ENCODE measurements around the gene ANKRD11.
"Not testable (repeated sequence)": the region's sequence is repeated elsewhere in the genome, so short reads cannot be mapped to it uniquely, and the experiment has no call there.

Gene ANKRD11

DNA sequence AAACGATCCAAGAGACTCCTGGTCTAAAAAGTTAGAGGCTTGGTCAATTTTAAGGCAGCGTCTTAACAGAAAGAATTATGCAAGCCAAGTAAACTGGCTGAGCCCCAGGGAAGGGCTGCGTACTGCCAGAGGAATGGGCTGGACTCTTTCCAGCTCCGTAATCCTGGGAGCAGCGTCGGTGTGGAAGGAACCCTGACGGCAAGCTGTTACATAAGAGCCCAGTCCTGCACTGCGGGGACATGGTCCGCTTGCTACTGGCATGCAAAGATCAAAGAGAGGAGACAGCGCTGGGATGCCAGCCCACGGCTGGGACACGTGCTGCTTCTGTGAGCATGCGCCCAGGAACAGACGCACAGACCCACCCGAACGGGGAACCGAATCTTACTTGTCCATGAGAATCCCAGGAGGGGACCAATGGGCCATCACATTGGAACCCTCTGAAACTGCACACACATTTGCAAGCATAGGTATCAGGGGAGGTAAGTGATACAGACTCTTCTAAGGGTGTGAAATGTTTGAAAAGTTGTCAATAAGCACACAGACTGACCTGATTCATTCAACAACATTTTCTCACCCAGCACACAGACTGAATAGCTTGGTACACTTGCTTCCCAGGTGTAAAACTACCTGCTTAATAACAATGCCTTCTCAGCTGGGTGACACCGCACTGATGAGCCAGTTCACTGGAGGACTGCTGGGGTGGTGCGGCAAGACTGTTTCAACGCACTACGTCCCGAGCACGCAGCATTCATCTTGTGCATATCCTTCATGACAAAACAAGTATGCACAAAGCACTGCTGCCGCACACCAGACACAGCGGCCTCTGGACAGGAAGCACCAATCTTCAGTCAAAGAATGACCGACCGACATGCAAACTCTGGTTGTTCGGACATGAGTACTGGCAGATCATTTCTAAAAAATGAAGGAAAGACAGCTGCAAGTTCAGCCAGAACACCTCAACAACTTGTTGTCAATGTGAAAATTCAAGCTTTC is 94.9 kb downstream of the ANKRD11 start:
- TF ChIP-seq, protein P1, sequence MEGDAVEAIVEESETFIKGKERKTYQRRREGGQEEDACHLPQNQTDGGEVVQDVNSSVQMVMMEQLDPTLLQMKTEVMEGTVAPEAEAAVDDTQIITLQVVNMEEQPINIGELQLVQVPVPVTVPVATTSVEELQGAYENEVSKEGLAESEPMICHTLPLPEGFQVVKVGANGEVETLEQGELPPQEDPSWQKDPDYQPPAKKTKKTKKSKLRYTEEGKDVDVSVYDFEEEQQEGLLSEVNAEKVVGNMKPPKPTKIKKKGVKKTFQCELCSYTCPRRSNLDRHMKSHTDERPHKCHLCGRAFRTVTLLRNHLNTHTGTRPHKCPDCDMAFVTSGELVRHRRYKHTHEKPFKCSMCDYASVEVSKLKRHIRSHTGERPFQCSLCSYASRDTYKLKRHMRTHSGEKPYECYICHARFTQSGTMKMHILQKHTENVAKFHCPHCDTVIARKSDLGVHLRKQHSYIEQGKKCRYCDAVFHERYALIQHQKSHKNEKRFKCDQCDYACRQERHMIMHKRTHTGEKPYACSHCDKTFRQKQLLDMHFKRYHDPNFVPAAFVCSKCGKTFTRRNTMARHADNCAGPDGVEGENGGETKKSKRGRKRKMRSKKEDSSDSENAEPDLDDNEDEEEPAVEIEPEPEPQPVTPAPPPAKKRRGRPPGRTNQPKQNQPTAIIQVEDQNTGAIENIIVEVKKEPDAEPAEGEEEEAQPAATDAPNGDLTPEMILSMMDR (IDR thresholded peaks at IDR 0.05; ENCODE audit: insufficient read depth, low read length, poor library complexity, severe bottlenecking), result no peak
- TF ChIP-seq EZH2phosphoT487 (conservative IDR thresholded peaks at IDR 0.05; ENCODE audit: low read length), result no peak
- Histone ChIP-seq H2AFZ (ENCODE audit: low read depth, low read length, severe bottlenecking) (no peak overlapping the region), H3K9me3 (ENCODE audit: insufficient read depth, low read length) (no peaks in the 10 kb centered on the region), H3K4me3 (ENCODE audit: insufficient read depth, low read length, poor library complexity, severe bottlenecking) (no peak overlapping the region), H4K20me1 (ENCODE audit: low read depth, low read length) (peaks cover 4% of the 10 kb centered on the region; the same call in 1 of the 2 replicates), H3K27me3 (ENCODE audit: low read length) (no peaks in the 10 kb centered on the region), H3K9ac (ENCODE audit: low read length) (no peak overlapping the region), H3F3A (ENCODE audit: insufficient read depth) (0 out of 2 replicates have a peak, but pooled peaks cover 4% of the 10 kb centered on the region), H3K27ac (ENCODE audit: low read depth, low read length) (no peak overlapping the region), H3K4me2 (ENCODE audit: low read depth, low read length, poor library complexity, severe bottlenecking) (no peak overlapping the region), H3K9me2 (replicated peaks; ENCODE audit: insufficient read depth, low read length) (no peaks in the 10 kb centered on the region), H3K36me3 (ENCODE audit: low read length) (no peaks in the 10 kb centered on the region), H3K79me2 (ENCODE audit: insufficient read depth, low read length) (peaks cover 90% of the 10 kb centered on the region)

DNA sequence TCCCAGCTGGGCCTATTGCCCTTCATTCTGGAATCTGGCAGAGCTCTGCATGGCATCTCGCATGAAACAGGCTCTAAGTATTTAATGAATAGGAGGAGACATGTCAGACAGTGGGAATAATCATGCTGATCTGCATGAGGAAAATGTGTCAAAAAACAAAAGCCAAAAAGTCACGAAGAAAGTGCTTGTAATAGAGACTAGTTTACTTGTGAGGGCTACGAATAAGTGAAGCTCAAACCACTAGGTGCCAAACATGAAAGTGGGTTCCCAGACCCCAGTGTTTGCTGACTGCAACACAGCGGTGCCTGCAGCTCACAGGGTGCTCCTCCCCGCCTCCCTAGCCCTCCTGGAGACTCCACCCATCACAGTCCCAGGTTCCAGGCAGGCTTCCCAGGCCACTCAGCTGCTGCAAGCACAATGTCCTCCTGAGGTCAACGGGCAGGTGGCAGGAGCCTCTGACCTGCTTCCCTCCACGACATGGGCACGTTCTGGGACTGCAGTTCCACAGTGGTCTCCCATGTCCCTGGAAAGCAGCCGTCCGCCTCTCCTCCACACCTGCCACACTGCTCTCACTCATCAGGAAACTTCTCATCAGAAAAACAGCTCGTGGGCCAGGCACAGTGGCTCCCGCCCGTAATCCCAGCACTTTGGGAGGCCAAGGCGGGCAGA is 96.5 kb downstream of the ANKRD11 start:
- no peak overlapping the region for H3K4me2 ChIP-seq (ENCODE audit: low read depth, low read length, poor library complexity, severe bottlenecking)
- no peak overlapping the region for H3K27ac ChIP-seq (ENCODE audit: low read depth, low read length)
- no peaks in the 10 kb centered on the region for H3K9me2 ChIP-seq (replicated peaks; ENCODE audit: insufficient read depth, low read length)
- H3K27me3 ChIP-seq (ENCODE audit: low read length), result no peaks in the 10 kb centered on the region
- no peak overlapping the region for H2AFZ ChIP-seq (ENCODE audit: low read depth, low read length, severe bottlenecking)
- 0 out of 2 replicates have a peak, but pooled peaks cover 4% of the 10 kb centered on the region for H3F3A ChIP-seq (ENCODE audit: insufficient read depth)
- H3K36me3 ChIP-seq (ENCODE audit: low read length), result no peaks in the 10 kb centered on the region
- H3K79me2 ChIP-seq (ENCODE audit: insufficient read depth, low read length), result peaks cover 93% of the 10 kb centered on the region
- H3K9ac ChIP-seq (ENCODE audit: low read length), result no peak overlapping the region
- H4K20me1 ChIP-seq (ENCODE audit: low read depth, low read length), result peaks cover 5% of the 10 kb centered on the region
- H3K4me3 ChIP-seq (ENCODE audit: insufficient read depth, low read length, poor library complexity, severe bottlenecking), result no peak overlapping the region
- no peaks in the 10 kb centered on the region for H3K9me3 ChIP-seq (ENCODE audit: insufficient read depth, low read length)
- TF ChIP-seq, protein P1 (IDR thresholded peaks at IDR 0.05; ENCODE audit: insufficient read depth, low read length, poor library complexity, severe bottlenecking), result no peak
- TF ChIP-seq EZH2phosphoT487 (conservative IDR thresholded peaks at IDR 0.05; ENCODE audit: low read length), result no peak

DNA sequence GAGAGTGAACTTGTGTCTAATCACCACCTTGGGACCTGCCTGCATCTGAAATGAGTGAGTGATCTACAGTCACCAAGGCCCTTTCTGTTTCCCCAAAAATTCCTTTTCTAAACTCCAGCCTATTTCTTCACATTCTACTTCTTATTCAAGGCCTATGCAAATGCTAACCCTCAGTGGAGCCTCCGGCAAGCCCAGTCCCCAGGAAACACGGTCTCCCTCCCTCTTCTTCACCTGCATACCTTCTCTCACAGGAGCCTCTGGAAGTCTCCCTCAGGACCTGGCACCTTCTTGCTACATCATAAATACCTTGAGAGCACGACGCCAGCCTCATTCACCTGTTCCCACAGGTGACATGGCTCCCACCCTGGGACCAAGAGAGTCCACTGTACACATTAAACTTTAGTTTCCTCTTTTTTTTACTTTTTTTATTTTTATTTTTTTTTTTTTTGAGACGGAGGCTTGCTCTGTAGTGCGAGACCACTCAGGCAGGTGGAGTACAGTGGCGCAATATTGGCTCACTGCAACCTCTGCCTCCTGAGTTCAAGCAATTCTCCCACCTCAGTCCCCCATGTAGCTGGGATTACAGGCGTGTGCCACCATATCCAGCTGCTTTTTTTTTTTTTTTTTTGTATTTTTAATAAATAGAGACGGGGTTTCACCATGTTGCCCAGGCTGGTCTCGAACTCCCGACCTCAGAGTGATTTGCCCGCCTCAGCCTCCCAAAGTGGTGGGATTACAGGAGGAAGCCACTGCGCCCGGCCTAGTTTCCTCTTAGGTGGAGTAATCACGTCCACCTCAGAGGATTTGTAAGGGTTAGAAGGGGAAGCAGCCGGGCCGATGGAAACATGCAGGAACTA is 97.3 kb downstream of the ANKRD11 start:
- Histone ChIP-seq H3K27ac (ENCODE audit: low read depth, low read length) (no peak overlapping the region), H3F3A (ENCODE audit: insufficient read depth) (0 out of 2 replicates have a peak, but pooled peaks cover 4% of the 10 kb centered on the region), H3K4me3 (ENCODE audit: insufficient read depth, low read length, poor library complexity, severe bottlenecking) (no peak overlapping the region), H3K4me2 (ENCODE audit: low read depth, low read length, poor library complexity, severe bottlenecking) (no peak overlapping the region), H3K9me2 (replicated peaks; ENCODE audit: insufficient read depth, low read length) (no peaks in the 10 kb centered on the region), H3K9me3 (ENCODE audit: insufficient read depth, low read length) (no peaks in the 10 kb centered on the region), H3K79me2 (ENCODE audit: insufficient read depth, low read length) (peaks cover 93% of the 10 kb centered on the region), H4K20me1 (ENCODE audit: low read depth, low read length) (peaks cover 8% of the 10 kb centered on the region), H3K36me3 (ENCODE audit: low read length) (no peaks in the 10 kb centered on the region), H3K9ac (ENCODE audit: low read length) (no peak overlapping the region), H2AFZ (ENCODE audit: low read depth, low read length, severe bottlenecking) (no peak overlapping the region), H3K27me3 (ENCODE audit: low read length) (no peaks in the 10 kb centered on the region)
- TF ChIP-seq EZH2phosphoT487 (conservative IDR thresholded peaks at IDR 0.05; ENCODE audit: low read length), result no peak
- TF ChIP-seq, protein P1 (IDR thresholded peaks at IDR 0.05; ENCODE audit: insufficient read depth, low read length, poor library complexity, severe bottlenecking), result no peak

DNA sequence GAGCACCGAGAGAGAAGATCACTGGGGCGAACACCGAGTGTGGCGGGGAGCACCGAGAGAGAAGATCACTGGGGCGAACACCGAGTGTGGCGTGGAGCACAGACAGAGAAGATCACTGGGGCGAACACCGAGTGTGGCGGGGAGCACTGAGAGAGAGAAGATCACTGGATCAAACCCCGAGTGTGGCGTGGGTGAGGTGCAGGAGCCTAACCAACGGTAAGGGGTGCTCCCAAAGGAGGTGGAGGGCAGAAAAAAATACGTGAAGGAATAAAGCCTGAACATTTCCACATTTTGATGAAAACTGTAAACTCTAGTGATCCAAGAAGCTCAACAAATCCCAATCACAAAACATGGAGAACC is 100.2 kb downstream of the ANKRD11 start:
- H3K9me2 ChIP-seq (replicated peaks; ENCODE audit: insufficient read depth, low read length); H3F3A ChIP-seq (ENCODE audit: insufficient read depth); H2AFZ ChIP-seq (ENCODE audit: low read depth, low read length, severe bottlenecking); H3K9ac ChIP-seq (ENCODE audit: low read length); H3K4me2 ChIP-seq (ENCODE audit: low read depth, low read length, poor library complexity, severe bottlenecking); H3K4me3 ChIP-seq (ENCODE audit: insufficient read depth, low read length, poor library complexity, severe bottlenecking); H3K36me3 ChIP-seq (ENCODE audit: low read length); H3K27me3 ChIP-seq (ENCODE audit: low read length); H3K9me3 ChIP-seq (ENCODE audit: insufficient read depth, low read length); H3K27ac ChIP-seq (ENCODE audit: low read depth, low read length): not testable (repeated sequence)
- Histone ChIP-seq H4K20me1 (ENCODE audit: low read depth, low read length) (peaks cover 12% of the 10 kb centered on the region), H3K79me2 (ENCODE audit: insufficient read depth, low read length) (peaks cover 93% of the 10 kb centered on the region)

Measured in SU-DHL-6 (cell line).